ENCODE data around the gene NLRC4. TPM values are rescaled to one million over a fixed set of nuclear protein-coding genes. Genes with fewer than 3 reads are reported as not detected.

NLRC4 gene
- total and polyA plus RNA-seq, 10 of the 15 experiments (the other 5 are each of a cell fraction or from before 2014, with no cell fraction given): 0.01 to 0.58 (median 0.40) TPM

GRCh38 chr2:32272279-32272678 lies 7.6 kb upstream of the NLRC4 start:
- ChIA-PET SMC1A (ENCODE audit: uncharacterized antibody, unreplicated experiment) (no interaction called here), RAD21 (ENCODE audit: unreplicated experiment) (no interaction called here), CTCF (no interaction called here), POLR2A (interaction anchor here (0.6 kb wide), 1 partner anchor 90 kb away, joined by 3 read pairs; no protein-coding TSS in a partner anchor)
- Histone ChIP-seq H4K20me1 (ENCODE audit: control insufficient read depth, insufficient read depth) (no peaks in the 10 kb centered on the region), H2AFZ (ENCODE audit: control insufficient read depth, low read depth, low read length) (no peak overlapping the region), H3K4me3 (no peak overlapping the region), H3K4me1 (ENCODE audit: control insufficient read depth, insufficient read depth, low read length) (no peaks in the 10 kb centered on the region), H3K27me3 (replicated peaks in 1 of 2; ENCODE audit: control insufficient read depth in 2 of 2, insufficient read depth in 2 of 2, low read length in 1 of 2) (no peaks in the 10 kb centered on the region), H3K4me2 (ENCODE audit: control insufficient read depth, insufficient read depth) (no peak overlapping the region), H3K27ac (ENCODE audit: control insufficient read depth, insufficient read depth) (no peak overlapping the region), H3K9me3 (replicated peaks; ENCODE audit: control insufficient read depth, insufficient read depth, low read length) (no peaks in the 10 kb centered on the region; the same call in 2 of the 3 replicates), H3K9ac (ENCODE audit: control insufficient read depth, insufficient read depth, low read length) (no peak overlapping the region), H3K79me2 (ENCODE audit: control insufficient read depth, insufficient read depth, low read length) (no peaks in the 10 kb centered on the region), H3K36me3 (ENCODE audit: control insufficient read depth in 2 of 2, insufficient read depth in 2 of 2, low read length in 1 of 2) (no peaks in the 10 kb centered on the region)
- TF ChIP-seq PAX5 (IDR thresholded peaks at IDR 0.05; ENCODE audit: borderline replicate concordance, low read depth, low read length): no peak
- TF ChIP-seq HCFC1 (IDR thresholded peaks at IDR 0.05; ENCODE audit: low read length): no peak
- no peak for DNase-seq (ENCODE audit: low read depth, low spot score)
- intact Hi-C loops (cut with micrococcal nuclease; ENCODE audit: unreplicated experiment): no loop called here
- no peak for FAIRE-seq
- ATAC-seq: no peak
- BruUV-seq (replicated peaks): no TSS peak
- in situ Hi-C loops (cut with MboI): no loop called here
- 35% methylated on average over 3 of the region's 3 CpGs for WGBS (ENCODE audit: insufficient coverage, insufficient replicate concordance, low lambda C conversion rate, missing lambda C conversion rate)

- Histone ChIP-seq H3K27ac (ENCODE audit: control insufficient read depth, insufficient read depth) (no peak overlapping the region), H3K4me1 (ENCODE audit: control insufficient read depth, insufficient read depth, low read length) (no peaks in the 10 kb centered on the region), H4K20me1 (ENCODE audit: control insufficient read depth, insufficient read depth) (no peaks in the 10 kb centered on the region), H3K36me3 (ENCODE audit: control insufficient read depth in 2 of 2, insufficient read depth in 2 of 2, low read length in 1 of 2) (no peaks in the 10 kb centered on the region), H2AFZ (ENCODE audit: control insufficient read depth, low read depth, low read length) (no peak overlapping the region), H3K79me2 (ENCODE audit: control insufficient read depth, insufficient read depth, low read length) (no peaks in the 10 kb centered on the region), H3K9me3 (replicated peaks; ENCODE audit: control insufficient read depth, insufficient read depth, low read length) (no peaks in the 10 kb centered on the region), H3K9ac (ENCODE audit: control insufficient read depth, insufficient read depth, low read length) (no peak overlapping the region), H3K4me3 (no peak overlapping the region), H3K27me3 (replicated peaks in 1 of 2; ENCODE audit: control insufficient read depth in 2 of 2, insufficient read depth in 2 of 2, low read length in 1 of 2) (no peaks in the 10 kb centered on the region), H3K4me2 (ENCODE audit: control insufficient read depth, insufficient read depth) (no peak overlapping the region)
- ChIA-PET POLR2A (no interaction called here), CTCF (no interaction called here), SMC1A (ENCODE audit: uncharacterized antibody, unreplicated experiment) (no interaction called here), RAD21 (ENCODE audit: unreplicated experiment) (no interaction called here)
- ATAC-seq: no peak
- no peak for DNase-seq (ENCODE audit: low read depth, low spot score)
- intact Hi-C loops (cut with micrococcal nuclease; ENCODE audit: unreplicated experiment): no loop called here
- FAIRE-seq: no peak
- in situ Hi-C loops (cut with MboI): no loop called here
- 3% methylated on average over 2 of the region's 2 CpGs for WGBS (ENCODE audit: insufficient coverage, insufficient replicate concordance, low lambda C conversion rate, missing lambda C conversion rate)
- no TSS peak for BruUV-seq (replicated peaks)
- TF ChIP-seq RELB (IDR thresholded peaks at IDR 0.05; ENCODE audit: low read depth) (no peak), RFX5 (IDR thresholded peaks at IDR 0.05; ENCODE audit: low read depth, low read length) (peak; percentile 38; the same call in 1 of the 2 replicates)
Measured at GRCh38 chr2:32271063-32271462, 6.4 kb upstream of the NLRC4 start.
